Measurements from ENCODE around the gene STUM. TPM values are rescaled to one million over a fixed set of nuclear protein-coding genes. Genes with fewer than 3 reads are reported as not detected.

Gene STUM
- polyA plus RNA-seq, 1 of the 3 experiments (the other 2 are of a cell fraction) = not detected

DNA sequence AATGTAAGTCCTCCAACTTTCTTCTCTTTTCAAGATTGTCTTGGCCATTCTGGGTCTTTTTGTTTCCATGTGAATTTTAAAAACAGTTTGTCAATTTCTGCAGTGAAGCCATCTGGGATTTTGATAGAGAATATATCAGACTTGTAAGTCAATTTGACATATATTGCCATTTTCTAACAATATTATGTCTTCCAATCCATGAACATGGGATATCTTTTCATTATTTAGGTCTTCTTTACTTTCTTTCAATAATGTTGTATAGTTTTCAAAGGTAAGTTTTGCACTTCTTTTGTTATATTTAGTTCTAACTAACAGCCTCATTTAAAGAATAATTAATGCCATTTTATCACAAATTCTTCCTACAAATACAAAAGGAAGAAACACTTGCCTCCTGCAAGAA lies 73.4 kb downstream of the STUM start:
- no peaks in the 10 kb centered on the region; a peak in 1 of 4 replicates for H3K4me1 ChIP-seq (ENCODE audit: control insufficient read depth in 1 of 2, insufficient read depth in 2 of 2, low read depth in 1 of 2, low read length in 1 of 2)
- no peak for DNase-seq
- TF ChIP-seq RCOR1 (IDR thresholded peaks at IDR 0.05; ENCODE audit: low read length) (no peak), ELF1 (IDR thresholded peaks at IDR 0.05) (no peak), FOSL2 (IDR thresholded peaks at IDR 0.05; ENCODE audit: borderline replicate concordance, low read depth) (no peak), POLR2AphosphoS5 (IDR thresholded peaks at IDR 0.05; ENCODE audit: low read depth, low read length) (no peak)
- TF ChIP-seq, protein P1, sequence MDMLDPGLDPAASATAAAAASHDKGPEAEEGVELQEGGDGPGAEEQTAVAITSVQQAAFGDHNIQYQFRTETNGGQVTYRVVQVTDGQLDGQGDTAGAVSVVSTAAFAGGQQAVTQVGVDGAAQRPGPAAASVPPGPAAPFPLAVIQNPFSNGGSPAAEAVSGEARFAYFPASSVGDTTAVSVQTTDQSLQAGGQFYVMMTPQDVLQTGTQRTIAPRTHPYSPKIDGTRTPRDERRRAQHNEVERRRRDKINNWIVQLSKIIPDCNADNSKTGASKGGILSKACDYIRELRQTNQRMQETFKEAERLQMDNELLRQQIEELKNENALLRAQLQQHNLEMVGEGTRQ (IDR thresholded peaks at IDR 0.05; ENCODE audit: borderline replicate concordance, low read depth, low read length) = no peak
- H3K27me3 ChIP-seq (ENCODE audit: insufficient read depth) = no peaks in the 10 kb centered on the region
- H3F3A ChIP-seq (replicated peaks; ENCODE audit: insufficient read depth) = no peaks in the 10 kb centered on the region
- H2AFZ ChIP-seq (ENCODE audit: low read depth) = no peak overlapping the region
- H3K36me3 ChIP-seq (replicated peaks in 1 of 2; ENCODE audit: control insufficient read depth in 1 of 2, insufficient read depth in 2 of 2, low read length in 1 of 2) = no peaks in the 10 kb centered on the region
- no peak overlapping the region for H3K9ac ChIP-seq
- ChIA-PET CTCF (interaction anchor here (0.7 to 1.7 kb wide), 2 partner anchors 11 to 12 kb away, joined by 3 read pairs; no protein-coding TSS in a partner anchor), POLR2A (no interaction called here)
- H3K79me2 ChIP-seq (ENCODE audit: insufficient read depth) = no peaks in the 10 kb centered on the region
- H3K27ac ChIP-seq (ENCODE audit: low read depth in 2 of 2, low read length in 1 of 2) = no peak overlapping the region
- no peak overlapping the region for H3K4me2 ChIP-seq
- H3K9me3 ChIP-seq = no peaks in the 10 kb centered on the region; the same call in 1 of the 2 replicates
- H3K9me2 ChIP-seq = no peaks in the 10 kb centered on the region
- H3K4me3 ChIP-seq (ENCODE audit: low read depth in 2 of 2, low read length in 1 of 2) = no peak overlapping the region
- no peaks in the 10 kb centered on the region for H4K20me1 ChIP-seq (ENCODE audit: insufficient read depth)

DNA sequence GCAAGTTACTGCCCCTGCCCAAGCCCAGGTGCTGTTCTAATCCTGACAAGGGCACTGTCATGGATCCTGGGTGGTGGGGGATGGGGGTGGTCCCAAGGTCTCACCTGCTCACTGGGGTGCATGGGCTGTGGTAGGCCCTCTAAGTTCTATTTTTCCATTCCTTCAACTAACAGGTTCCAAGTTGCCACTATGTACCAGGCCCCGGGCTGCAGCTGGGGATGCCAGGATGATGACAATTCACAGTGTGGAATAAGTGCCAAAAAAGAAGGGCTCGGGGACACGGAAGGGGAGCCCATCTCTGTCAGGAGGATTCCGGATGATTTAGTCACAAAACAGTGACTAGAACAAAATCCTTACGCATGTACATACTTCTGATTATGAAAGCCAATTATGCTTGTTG lies 76.0 kb downstream of the STUM start:
- DNase-seq = no peak
- Histone ChIP-seq H3K9ac (no peak overlapping the region), H3K79me2 (ENCODE audit: insufficient read depth) (no peaks in the 10 kb centered on the region), H4K20me1 (ENCODE audit: insufficient read depth) (no peaks in the 10 kb centered on the region), H2AFZ (ENCODE audit: low read depth) (no peak overlapping the region), H3K4me2 (no peak overlapping the region), H3F3A (replicated peaks; ENCODE audit: insufficient read depth) (no peaks in the 10 kb centered on the region), H3K27ac (ENCODE audit: low read depth in 2 of 2, low read length in 1 of 2) (no peak overlapping the region), H3K36me3 (replicated peaks in 1 of 2; ENCODE audit: control insufficient read depth in 1 of 2, insufficient read depth in 2 of 2, low read length in 1 of 2) (no peaks in the 10 kb centered on the region), H3K9me3 (no peaks in the 10 kb centered on the region; the same call in 1 of the 2 replicates), H3K4me1 (ENCODE audit: control insufficient read depth in 1 of 2, insufficient read depth in 2 of 2, low read depth in 1 of 2, low read length in 1 of 2) (no peaks in the 10 kb centered on the region; a peak in 1 of 4 replicates), H3K27me3 (ENCODE audit: insufficient read depth) (no peaks in the 10 kb centered on the region), H3K4me3 (ENCODE audit: low read depth in 2 of 2, low read length in 1 of 2) (no peak overlapping the region), H3K9me2 (no peaks in the 10 kb centered on the region)
- CTCF ChIA-PET = interaction anchor here (0.9 to 3.5 kb wide), 3 partner anchors 9 to 17 kb away, joined by 3 to 18 read pairs (median 3); no protein-coding TSS in a partner anchor
- 42% methylated on average over 5 of the region's 5 CpGs for WGBS (ENCODE audit: low lambda C conversion rate)
- POLR2A ChIA-PET = no interaction called here
- TF ChIP-seq, protein P2, sequence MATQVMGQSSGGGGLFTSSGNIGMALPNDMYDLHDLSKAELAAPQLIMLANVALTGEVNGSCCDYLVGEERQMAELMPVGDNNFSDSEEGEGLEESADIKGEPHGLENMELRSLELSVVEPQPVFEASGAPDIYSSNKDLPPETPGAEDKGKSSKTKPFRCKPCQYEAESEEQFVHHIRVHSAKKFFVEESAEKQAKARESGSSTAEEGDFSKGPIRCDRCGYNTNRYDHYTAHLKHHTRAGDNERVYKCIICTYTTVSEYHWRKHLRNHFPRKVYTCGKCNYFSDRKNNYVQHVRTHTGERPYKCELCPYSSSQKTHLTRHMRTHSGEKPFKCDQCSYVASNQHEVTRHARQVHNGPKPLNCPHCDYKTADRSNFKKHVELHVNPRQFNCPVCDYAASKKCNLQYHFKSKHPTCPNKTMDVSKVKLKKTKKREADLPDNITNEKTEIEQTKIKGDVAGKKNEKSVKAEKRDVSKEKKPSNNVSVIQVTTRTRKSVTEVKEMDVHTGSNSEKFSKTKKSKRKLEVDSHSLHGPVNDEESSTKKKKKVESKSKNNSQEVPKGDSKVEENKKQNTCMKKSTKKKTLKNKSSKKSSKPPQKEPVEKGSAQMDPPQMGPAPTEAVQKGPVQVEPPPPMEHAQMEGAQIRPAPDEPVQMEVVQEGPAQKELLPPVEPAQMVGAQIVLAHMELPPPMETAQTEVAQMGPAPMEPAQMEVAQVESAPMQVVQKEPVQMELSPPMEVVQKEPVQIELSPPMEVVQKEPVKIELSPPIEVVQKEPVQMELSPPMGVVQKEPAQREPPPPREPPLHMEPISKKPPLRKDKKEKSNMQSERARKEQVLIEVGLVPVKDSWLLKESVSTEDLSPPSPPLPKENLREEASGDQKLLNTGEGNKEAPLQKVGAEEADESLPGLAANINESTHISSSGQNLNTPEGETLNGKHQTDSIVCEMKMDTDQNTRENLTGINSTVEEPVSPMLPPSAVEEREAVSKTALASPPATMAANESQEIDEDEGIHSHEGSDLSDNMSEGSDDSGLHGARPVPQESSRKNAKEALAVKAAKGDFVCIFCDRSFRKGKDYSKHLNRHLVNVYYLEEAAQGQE (IDR thresholded peaks at IDR 0.05; ENCODE audit: low read depth, low read length) = no peak
- no peak for TF ChIP-seq RCOR1 (IDR thresholded peaks at IDR 0.05; ENCODE audit: low read length)
- TF ChIP-seq RXRA (IDR thresholded peaks at IDR 0.05; ENCODE audit: borderline replicate concordance, low read depth) = no peak
- TF ChIP-seq JUND (IDR thresholded peaks at IDR 0.05) = no peak
- no peak for TF ChIP-seq MEF2A (IDR thresholded peaks at IDR 0.05; ENCODE audit: borderline replicate concordance, low read depth)
- no peak for TF ChIP-seq EZH2phosphoT487 (IDR thresholded peaks at IDR 0.05; ENCODE audit: borderline replicate concordance, low read depth)
- TF ChIP-seq TCF12 (IDR thresholded peaks at IDR 0.05) = no peak
- no peak for TF ChIP-seq FOXJ3 (CRISPR knock-in tag; IDR thresholded peaks at IDR 0.05)
- TF ChIP-seq MXI1 (IDR thresholded peaks at IDR 0.05; ENCODE audit: low read depth, low read length) = no peak
- no peak for TF ChIP-seq FOXM1 (IDR thresholded peaks at IDR 0.05; ENCODE audit: low read depth)
- TF ChIP-seq GABPA (IDR thresholded peaks at IDR 0.05; ENCODE audit: low read depth) = no peak
- TF ChIP-seq, protein P3, sequence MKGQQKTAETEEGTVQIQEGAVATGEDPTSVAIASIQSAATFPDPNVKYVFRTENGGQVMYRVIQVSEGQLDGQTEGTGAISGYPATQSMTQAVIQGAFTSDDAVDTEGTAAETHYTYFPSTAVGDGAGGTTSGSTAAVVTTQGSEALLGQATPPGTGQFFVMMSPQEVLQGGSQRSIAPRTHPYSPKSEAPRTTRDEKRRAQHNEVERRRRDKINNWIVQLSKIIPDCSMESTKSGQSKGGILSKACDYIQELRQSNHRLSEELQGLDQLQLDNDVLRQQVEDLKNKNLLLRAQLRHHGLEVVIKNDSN (IDR thresholded peaks at IDR 0.05; ENCODE audit: borderline replicate concordance, low read depth) = no peak
- TF ChIP-seq POLR2AphosphoS5 (IDR thresholded peaks at IDR 0.05; ENCODE audit: low read depth, low read length) = no peak
- TF ChIP-seq, protein P4, sequence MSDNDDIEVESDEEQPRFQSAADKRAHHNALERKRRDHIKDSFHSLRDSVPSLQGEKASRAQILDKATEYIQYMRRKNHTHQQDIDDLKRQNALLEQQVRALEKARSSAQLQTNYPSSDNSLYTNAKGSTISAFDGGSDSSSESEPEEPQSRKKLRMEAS (IDR thresholded peaks at IDR 0.05; ENCODE audit: low read depth) = no peak
- no peak for TF ChIP-seq RFX5 (IDR thresholded peaks at IDR 0.05; ENCODE audit: low read length)
- TF ChIP-seq ELF1 (IDR thresholded peaks at IDR 0.05) = no peak
- TF ChIP-seq NFIC (IDR thresholded peaks at IDR 0.05; ENCODE audit: borderline replicate concordance) = no peak
- TF ChIP-seq, protein P5, sequence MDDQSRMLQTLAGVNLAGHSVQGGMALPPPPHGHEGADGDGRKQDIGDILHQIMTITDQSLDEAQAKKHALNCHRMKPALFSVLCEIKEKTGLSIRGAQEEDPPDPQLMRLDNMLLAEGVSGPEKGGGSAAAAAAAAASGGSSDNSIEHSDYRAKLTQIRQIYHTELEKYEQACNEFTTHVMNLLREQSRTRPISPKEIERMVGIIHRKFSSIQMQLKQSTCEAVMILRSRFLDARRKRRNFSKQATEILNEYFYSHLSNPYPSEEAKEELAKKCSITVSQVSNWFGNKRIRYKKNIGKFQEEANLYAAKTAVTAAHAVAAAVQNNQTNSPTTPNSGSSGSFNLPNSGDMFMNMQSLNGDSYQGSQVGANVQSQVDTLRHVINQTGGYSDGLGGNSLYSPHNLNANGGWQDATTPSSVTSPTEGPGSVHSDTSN (IDR thresholded peaks at IDR 0.05) = no peak
- TF ChIP-seq RAD21 (IDR thresholded peaks at IDR 0.05; ENCODE audit: low read length) = no peak
- no peak for TF ChIP-seq FOSL2 (IDR thresholded peaks at IDR 0.05; ENCODE audit: borderline replicate concordance, low read depth)
